Measurements from ENCODE around the gene CA4.

DNA sequence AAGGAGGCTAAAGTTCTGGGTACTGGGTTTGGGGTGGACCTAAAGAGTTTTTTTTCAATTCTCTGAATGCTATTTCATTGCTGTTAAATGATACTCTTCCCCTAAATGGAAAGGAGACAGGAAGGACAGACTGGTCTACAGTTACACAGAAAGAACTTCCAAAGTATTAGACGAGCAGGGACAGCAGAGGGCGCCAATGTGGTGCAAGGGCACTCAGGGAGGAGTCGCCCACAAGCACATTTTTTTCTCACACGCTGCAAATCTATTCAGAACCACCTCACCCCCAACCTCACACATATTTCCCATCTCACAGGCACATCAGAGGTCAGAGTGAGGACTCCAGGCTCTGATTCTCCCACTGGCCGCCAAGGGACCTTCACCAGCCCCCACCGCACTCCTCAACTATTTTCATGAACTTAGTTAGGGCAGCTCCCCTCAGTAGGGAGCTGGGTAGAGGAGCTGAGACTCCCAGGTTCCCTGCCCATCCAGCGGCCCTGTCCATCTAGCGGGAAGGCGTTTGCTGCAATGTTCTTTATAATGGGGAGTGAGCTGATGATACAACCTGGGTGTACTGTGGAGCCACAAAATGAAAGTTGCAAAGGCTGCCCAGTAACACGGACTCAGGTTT lies 6.8 kb upstream of the CA4 start:
- TF ChIP-seq, protein P1, sequence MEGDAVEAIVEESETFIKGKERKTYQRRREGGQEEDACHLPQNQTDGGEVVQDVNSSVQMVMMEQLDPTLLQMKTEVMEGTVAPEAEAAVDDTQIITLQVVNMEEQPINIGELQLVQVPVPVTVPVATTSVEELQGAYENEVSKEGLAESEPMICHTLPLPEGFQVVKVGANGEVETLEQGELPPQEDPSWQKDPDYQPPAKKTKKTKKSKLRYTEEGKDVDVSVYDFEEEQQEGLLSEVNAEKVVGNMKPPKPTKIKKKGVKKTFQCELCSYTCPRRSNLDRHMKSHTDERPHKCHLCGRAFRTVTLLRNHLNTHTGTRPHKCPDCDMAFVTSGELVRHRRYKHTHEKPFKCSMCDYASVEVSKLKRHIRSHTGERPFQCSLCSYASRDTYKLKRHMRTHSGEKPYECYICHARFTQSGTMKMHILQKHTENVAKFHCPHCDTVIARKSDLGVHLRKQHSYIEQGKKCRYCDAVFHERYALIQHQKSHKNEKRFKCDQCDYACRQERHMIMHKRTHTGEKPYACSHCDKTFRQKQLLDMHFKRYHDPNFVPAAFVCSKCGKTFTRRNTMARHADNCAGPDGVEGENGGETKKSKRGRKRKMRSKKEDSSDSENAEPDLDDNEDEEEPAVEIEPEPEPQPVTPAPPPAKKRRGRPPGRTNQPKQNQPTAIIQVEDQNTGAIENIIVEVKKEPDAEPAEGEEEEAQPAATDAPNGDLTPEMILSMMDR (IDR thresholded peaks at IDR 0.05): peak in 5 of 7 experiments; percentile 57 to 70 (median 64)
- TF ChIP-seq POLR2A (IDR thresholded peaks at IDR 0.05) (no peak), POLR2AphosphoS5 (IDR thresholded peaks at IDR 0.05) (peak in 1 of 3 donors; percentile 22)

All from stomach (tissue), 4 donors.